H9 (cell line): ENCODE data around the gene LGMN. TPM values are rescaled to one million over a fixed set of nuclear protein-coding genes. Genes with fewer than 3 reads are reported as not detected.

ENCODE experiments used
- DNase-seq: peaks from one replicate; pipeline ENCODE4 v3.0.0-alpha.2; 2017
- H2AFZ ChIP-seq: one replicate; pipeline ENCODE4 v1.6.1; 2013; ENCODE audit warnings: mild to moderate bottlenecking, low read length, control low read depth, moderate library complexity
- H2AK5ac ChIP-seq: 2 replicates; pipeline ENCODE4 v1.6.1; 2013; ENCODE audit warnings: low read length, control low read depth, mixed read lengths; ENCODE audit not compliant: insufficient read length
- H2BK120ac ChIP-seq: one replicate; pipeline ENCODE4 v1.6.1; 2013; ENCODE audit warnings: low read depth, mild to moderate bottlenecking, low read length, control low read depth, inconsistent platforms; ENCODE audit not compliant: poor library complexity, severe bottlenecking
- H2BK12ac ChIP-seq: 2 replicates; pipeline ENCODE4 v1.6.1; 2013; ENCODE audit warnings: low read length, control low read depth, mixed read lengths, low read depth; ENCODE audit not compliant: insufficient read length
- H2BK15ac ChIP-seq: 2 replicates; pipeline ENCODE4 v1.6.1; 2013; ENCODE audit warnings: low read depth, low read length, control low read depth
- H2BK20ac ChIP-seq: one replicate; pipeline ENCODE4 v1.6.1; 2013; ENCODE audit warnings: low read depth, mild to moderate bottlenecking, low read length, control low read depth, inconsistent platforms; ENCODE audit not compliant: poor library complexity, severe bottlenecking
- H2BK5ac ChIP-seq: 2 replicates; pipeline ENCODE4 v1.6.1; 2013; ENCODE audit warnings: low read length, control low read depth, mixed read lengths; ENCODE audit not compliant: insufficient read length
- H3K14ac ChIP-seq: 2 replicates; pipeline ENCODE4 v1.6.1; 2013; ENCODE audit warnings: low read length, control low read depth; ENCODE audit not compliant: insufficient read depth
- H3K18ac ChIP-seq: 2 replicates; pipeline ENCODE4 v1.6.1; 2013; ENCODE audit warnings: low read depth, mild to moderate bottlenecking, mixed read lengths, low read length, control low read depth; ENCODE audit not compliant: insufficient read length
- H3K23ac ChIP-seq: 2 replicates; pipeline ENCODE4 v1.6.1; 2013; ENCODE audit warnings: low read length, control low read depth, mixed read lengths, low read depth; ENCODE audit not compliant: insufficient read length
- H3K23me2 ChIP-seq: 2 replicates; pipeline ENCODE4 v1.6.1; 2013; ENCODE audit warnings: low read depth, mild to moderate bottlenecking, mixed read lengths, low read length, control low read depth; ENCODE audit not compliant: insufficient read length, poor library complexity, severe bottlenecking
- H3K27ac ChIP-seq: 2 replicates; pipeline ENCODE4 v1.5.1; 2013; ENCODE audit warnings: low read length, control low read depth, mixed read lengths, low read depth; ENCODE audit not compliant: insufficient read length
- H3K27me3 ChIP-seq: 2 replicates; pipeline ENCODE4 v1.6.1; 2013; ENCODE audit warnings: low read length, control low read depth, inconsistent platforms; ENCODE audit not compliant: insufficient read depth
- H3K4ac ChIP-seq: 2 replicates; pipeline ENCODE4 v1.6.1; 2013; ENCODE audit warnings: low read depth, mild to moderate bottlenecking, control low read depth, inconsistent platforms, low read length, moderate library complexity
- H3K4me1 ChIP-seq: 2 replicates; pipeline ENCODE4 v1.6.1; 2013; ENCODE audit warnings: low read length, control low read depth, inconsistent platforms; ENCODE audit not compliant: insufficient read depth
- H3K4me2 ChIP-seq: 2 replicates; pipeline ENCODE4 v1.6.1; 2013; ENCODE audit warnings: low read length, control low read depth, mixed read lengths; ENCODE audit not compliant: insufficient read length, insufficient read depth
- H3K56ac ChIP-seq: 2 replicates; pipeline ENCODE4 v1.6.1; 2013; ENCODE audit warnings: low read depth, mild to moderate bottlenecking, mixed read lengths, low read length, control low read depth; ENCODE audit not compliant: insufficient read length
- H3K79me1 ChIP-seq: 2 replicates; pipeline ENCODE4 v1.6.1; 2013; ENCODE audit warnings: low read depth, mild to moderate bottlenecking, moderate library complexity, low read length, control low read depth, inconsistent platforms; ENCODE audit not compliant: insufficient read depth, poor library complexity, severe bottlenecking
- H3K79me2 ChIP-seq: 2 replicates; pipeline ENCODE4 v1.6.1; 2013; ENCODE audit warnings: low read length, control low read depth, inconsistent platforms; ENCODE audit not compliant: insufficient read depth
- H3K9ac ChIP-seq: 2 replicates; pipeline ENCODE4 v1.6.1; 2013; ENCODE audit warnings: low read length, control low read depth, mixed read lengths; ENCODE audit not compliant: insufficient read length; ENCODE audit errors: extremely low read depth
- H3K9me3 ChIP-seq: one replicate; pipeline ENCODE4 v1.6.1; 2013; ENCODE audit warnings: low read depth, low read length, inconsistent platforms; ENCODE audit not compliant: control insufficient read depth
- H3T11ph ChIP-seq: one replicate; pipeline ENCODE4 v1.6.1; 2013; ENCODE audit warnings: mild to moderate bottlenecking, low read length, control low read depth, inconsistent platforms
- H4K20me1 ChIP-seq: one replicate; pipeline ENCODE4 v1.6.1; 2013; ENCODE audit not compliant: control insufficient read depth, insufficient read length, insufficient read depth
- H4K5ac ChIP-seq: 2 replicates; pipeline ENCODE4 v1.6.1; 2013; ENCODE audit warnings: low read depth, mild to moderate bottlenecking, mixed read lengths, low read length, control low read depth; ENCODE audit not compliant: insufficient read length
- H4K8ac ChIP-seq: replicated peaks from 2 replicates; pipeline ENCODE4 v1.6.1; 2013; ENCODE audit warnings: low read length, control low read depth, mixed read lengths, low read depth; ENCODE audit not compliant: insufficient read length
- H4K91ac ChIP-seq: 2 replicates; pipeline ENCODE4 v1.6.1; 2013; ENCODE audit warnings: low read depth, mild to moderate bottlenecking, moderate library complexity, mixed read lengths, low read length, control low read depth; ENCODE audit not compliant: insufficient read length
- H3K27ac Mint-ChIP-seq, 3 experiments: 2 replicates in 2 of 3; 3 replicates in 1 of 3; pipeline ENCODE4 v1.8.0; 2020 to 2021; ENCODE audit warnings: mixed read lengths in 3 of 3, mild to moderate bottlenecking in 1 of 3, moderate library complexity in 1 of 3
- H3K27me3 Mint-ChIP-seq: 2 replicates; pipeline ENCODE4 v1.8.0; 2021; ENCODE audit warnings: low read depth, mild to moderate bottlenecking, moderate library complexity, mixed read lengths
- H3K36me3 Mint-ChIP-seq, 3 experiments: 2 replicates in 2 of 3; 3 replicates in 1 of 3; pipeline ENCODE4 v1.8.0; 2020 to 2021; ENCODE audit warnings: low read depth in 3 of 3, mixed read lengths in 3 of 3; ENCODE audit not compliant: insufficient read depth in 1 of 3
- H3K4me1 Mint-ChIP-seq, 2 experiments: 2 replicates each; pipeline ENCODE4 v1.8.0; 2020; ENCODE audit warnings: mixed read lengths in 2 of 2
- H3K4me3 Mint-ChIP-seq, 2 experiments: 2 replicates in 1 of 2; 3 replicates in 1 of 2; pipeline ENCODE4 v1.8.0; 2020 to 2021; ENCODE audit warnings: mild to moderate bottlenecking in 2 of 2, mixed read lengths in 2 of 2, moderate library complexity in 1 of 2
- H3K9me3 Mint-ChIP-seq, 2 experiments: 2 replicates in 1 of 2; 3 replicates in 1 of 2; pipeline ENCODE4 v1.8.0; 2020; ENCODE audit warnings: mild to moderate bottlenecking in 2 of 2, mixed read lengths in 2 of 2, moderate library complexity in 1 of 2
- WGBS: extraction: QIAGEN DNeasy Blood & Tissue Kit; methylation state at CpG from one replicate; pipeline ENCODE4 v1.1.7; 2013; ENCODE audit warnings: missing lambda C conversion rate, low lambda C conversion rate, mixed read lengths; ENCODE audit not compliant: insufficient read length; ENCODE audit errors: extremely low coverage; 5-methylcytosine and 5-hydroxymethylcytosine counted together
- total RNA-seq: library from RNA; stranded (reverse); gene quantifications from 2 replicates; pipeline ENCODE4 v1.2.1, GENCODE V29; 2021
- TF ChIP-seq, protein P1 (sequence below): fragments of 200-600 bp; sonication (generic); conservative IDR thresholded peaks from 3 replicates; pipeline ENCODE4 v1.8.0; 2021; ENCODE audit warnings: antibody characterized with exemption, mild to moderate bottlenecking

LGMN gene
- total RNA-seq, 1 experiment from 2014 or later, result 55.3 TPM

DNA sequence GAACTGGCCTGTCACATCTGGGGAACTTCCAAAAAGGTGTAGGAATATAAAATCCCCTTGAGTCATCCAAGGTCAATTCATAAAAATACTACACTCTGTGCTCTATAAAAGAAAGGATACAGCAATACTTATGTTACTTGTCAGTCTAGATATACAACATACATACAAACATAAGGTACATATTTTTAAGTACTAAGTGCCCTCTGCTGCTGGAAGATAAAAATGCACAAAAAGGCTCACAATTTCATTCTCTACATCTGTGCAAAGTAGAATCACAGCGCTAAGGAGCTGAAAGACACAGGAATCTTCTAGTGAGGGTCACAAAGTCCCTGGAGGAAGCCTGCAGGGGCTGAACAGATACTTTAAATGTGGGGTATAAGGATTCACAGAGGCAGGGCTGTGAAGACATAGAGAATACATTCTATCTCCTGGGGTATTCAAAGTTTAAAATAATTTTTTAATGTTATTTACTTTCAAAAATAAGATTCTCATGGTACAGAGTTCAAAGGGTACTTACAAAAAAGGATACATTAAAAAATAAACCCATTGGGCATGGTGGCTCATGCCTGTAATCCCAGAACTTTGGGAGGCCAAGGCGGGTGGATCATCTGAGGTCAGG, 35.5 kb upstream of the LGMN start:
- Histone ChIP-seq H4K8ac (no peak overlapping the region), H2BK12ac (no peak overlapping the region), H3K56ac (no peak overlapping the region), H3K27ac (no peak overlapping the region), H3K14ac (no peak overlapping the region), H3K79me2 (no peaks in the 10 kb centered on the region), H2BK120ac (no peak overlapping the region), H4K5ac (no peak overlapping the region), H3K4me2 (no peak overlapping the region), H3K27me3 (no peaks in the 10 kb centered on the region), H2BK20ac (no peak overlapping the region), H2AK5ac (no peak overlapping the region), H2BK5ac (no peak overlapping the region), H3K23ac (no peak overlapping the region), H3T11ph (no peak overlapping the region), H3K79me1 (no peaks in the 10 kb centered on the region), H2AFZ (no peak overlapping the region), H4K91ac (no peak overlapping the region), H3K4ac (no peak overlapping the region), H3K9me3 (no peaks in the 10 kb centered on the region), H2BK15ac (no peak overlapping the region), H3K4me1 (no peaks in the 10 kb centered on the region; the same call in 1 of the 2 replicates), H3K9ac (no peak overlapping the region), H4K20me1 (no peaks in the 10 kb centered on the region), H3K18ac (no peak overlapping the region), H3K23me2 (no peaks in the 10 kb centered on the region)
- peaks cover 0 to 5% of the 10 kb centered on the region in 2 experiments; a peak in 2 of 5 replicates for H3K9me3 Mint-ChIP-seq
- TF ChIP-seq, protein P1, sequence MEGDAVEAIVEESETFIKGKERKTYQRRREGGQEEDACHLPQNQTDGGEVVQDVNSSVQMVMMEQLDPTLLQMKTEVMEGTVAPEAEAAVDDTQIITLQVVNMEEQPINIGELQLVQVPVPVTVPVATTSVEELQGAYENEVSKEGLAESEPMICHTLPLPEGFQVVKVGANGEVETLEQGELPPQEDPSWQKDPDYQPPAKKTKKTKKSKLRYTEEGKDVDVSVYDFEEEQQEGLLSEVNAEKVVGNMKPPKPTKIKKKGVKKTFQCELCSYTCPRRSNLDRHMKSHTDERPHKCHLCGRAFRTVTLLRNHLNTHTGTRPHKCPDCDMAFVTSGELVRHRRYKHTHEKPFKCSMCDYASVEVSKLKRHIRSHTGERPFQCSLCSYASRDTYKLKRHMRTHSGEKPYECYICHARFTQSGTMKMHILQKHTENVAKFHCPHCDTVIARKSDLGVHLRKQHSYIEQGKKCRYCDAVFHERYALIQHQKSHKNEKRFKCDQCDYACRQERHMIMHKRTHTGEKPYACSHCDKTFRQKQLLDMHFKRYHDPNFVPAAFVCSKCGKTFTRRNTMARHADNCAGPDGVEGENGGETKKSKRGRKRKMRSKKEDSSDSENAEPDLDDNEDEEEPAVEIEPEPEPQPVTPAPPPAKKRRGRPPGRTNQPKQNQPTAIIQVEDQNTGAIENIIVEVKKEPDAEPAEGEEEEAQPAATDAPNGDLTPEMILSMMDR, result peak; percentile 59
- no peaks in the 10 kb centered on the region for H3K36me3 Mint-ChIP-seq
- H3K27ac Mint-ChIP-seq, result no peak overlapping the region
- H3K27me3 Mint-ChIP-seq, result no peaks in the 10 kb centered on the region
- no peak overlapping the region for H3K4me3 Mint-ChIP-seq
- no peak for DNase-seq
- no peaks in the 10 kb centered on the region; a peak in 2 of 4 replicates for H3K4me1 Mint-ChIP-seq
- no CpG with 5 or more reads among the region's 2 CpGs for WGBS
